CD14-positive monocyte (primary cell): ENCODE measurements around the gene MAP4K3. TPM values are rescaled to one million over a fixed set of nuclear protein-coding genes. Genes with fewer than 3 reads are reported as not detected.

Source experiments
- DNase-seq, 3 donors: peaks; one replicate each; pipeline ENCODE4 v3.0.0-alpha.2; 2011 to 2022
- H2AFZ ChIP-seq: 2 replicates; pipeline ENCODE4 v1.6.0; 2012; ENCODE audit warnings: mild to moderate bottlenecking, low read depth, low read length, inconsistent platforms; ENCODE audit not compliant: insufficient read depth, poor library complexity, severe bottlenecking
- H3K27ac ChIP-seq, 2 donors: 1 replicate in 1 of 2; 2 replicates in 1 of 2; pipeline ENCODE4 v1.5.1; 2012 to 2013; ENCODE audit warnings: low read length in 2 of 2, control low read depth in 1 of 2, inconsistent platforms in 1 of 2, low read depth in 1 of 2, mild to moderate bottlenecking in 1 of 2
- H3K27me3 ChIP-seq, 2 donors: one replicate each; pipeline versions ENCODE4 v1.6.0 to v1.6.1; 2011 to 2013; ENCODE audit warnings: low read length in 2 of 2; ENCODE audit not compliant: control insufficient read depth in 2 of 2, insufficient read depth in 2 of 2
- H3K36me3 ChIP-seq, 2 donors: replicated peaks in 1 of 2; 1 replicate in 1 of 2; 2 replicates in 1 of 2; pipeline versions ENCODE4 v1.5.1 to v1.6.1; 2012 to 2013; ENCODE audit warnings: low read length in 2 of 2, control low read depth in 1 of 2, inconsistent platforms in 1 of 2, mild to moderate bottlenecking in 1 of 2; ENCODE audit not compliant: insufficient read depth in 2 of 2, control insufficient read depth in 1 of 2
- H3K4me1 ChIP-seq, 2 donors: 1 replicate in 1 of 2; 2 replicates in 1 of 2; pipeline versions ENCODE4 v1.5.1 to v1.6.1; 2012 to 2013; ENCODE audit warnings: low read length in 2 of 2, control low read depth in 1 of 2, inconsistent platforms in 1 of 2, mild to moderate bottlenecking in 1 of 2, moderate library complexity in 1 of 2; ENCODE audit not compliant: insufficient read depth in 2 of 2, control insufficient read depth in 1 of 2
- H3K4me2 ChIP-seq: replicated peaks from 2 replicates; pipeline ENCODE3; 2012; ENCODE audit warnings: low read length, moderate library complexity, mild to moderate bottlenecking; ENCODE audit not compliant: poor library complexity, severe bottlenecking; ENCODE audit errors: extremely low read depth
- H3K4me3 ChIP-seq, 3 experiments: fragments of 200-600 bp in 1 of 3; sonication (generic) in 1 of 3; replicated peaks in 1 of 3; 1 replicate in 2 of 3; 2 replicates in 1 of 3; pipeline ENCODE4 v1.5.1; 2011 to 2013; ENCODE audit warnings: low read length in 3 of 3, mild to moderate bottlenecking in 3 of 3, control low read depth in 2 of 3, low read depth in 2 of 3, inconsistent platforms in 1 of 3, moderate library complexity in 1 of 3
- H3K79me2 ChIP-seq: 2 replicates; pipeline ENCODE4 v1.6.0; 2012; ENCODE audit warnings: mild to moderate bottlenecking, control low read depth, inconsistent platforms, low read length, moderate library complexity; ENCODE audit not compliant: insufficient read depth
- H3K9ac ChIP-seq: 2 replicates; pipeline ENCODE4 v1.6.0; 2017; ENCODE audit warnings: low read length, mild to moderate bottlenecking; ENCODE audit not compliant: insufficient read depth, poor library complexity, severe bottlenecking
- H3K9me3 ChIP-seq, 2 donors: replicated peaks in 1 of 2; 1 replicate in 1 of 2; 2 replicates in 1 of 2; pipeline versions ENCODE4 v1.5.1 to v1.6.1; 2012 to 2013; ENCODE audit warnings: low read length in 2 of 2, control low read depth in 1 of 2; ENCODE audit not compliant: control insufficient read depth in 1 of 2, insufficient read depth in 1 of 2
- H4K20me1 ChIP-seq: 2 replicates; pipeline ENCODE4 v1.6.0; 2012; ENCODE audit warnings: mild to moderate bottlenecking, low read length, control low read depth, moderate library complexity; ENCODE audit not compliant: insufficient read depth
- H3K27ac Mint-ChIP-seq, 7 donors: one replicate each; pipeline ENCODE4 v1.8.0; 2020; ENCODE audit warnings: mild to moderate bottlenecking in 7 of 7, mixed read lengths in 7 of 7, moderate library complexity in 6 of 7, inconsistent platforms in 2 of 7
- H3K27me3 Mint-ChIP-seq, 3 donors: one replicate each; pipeline ENCODE4 v1.8.0; 2021 to 2022; ENCODE audit warnings: low read depth in 3 of 3, mild to moderate bottlenecking in 3 of 3, mixed read lengths in 3 of 3, moderate library complexity in 3 of 3, inconsistent platforms in 1 of 3
- H3K36me3 Mint-ChIP-seq, 2 donors: one replicate each; pipeline ENCODE4 v1.8.0; 2020; ENCODE audit warnings: mixed read lengths in 2 of 2, inconsistent platforms in 1 of 2, mild to moderate bottlenecking in 1 of 2
- H3K4me1 Mint-ChIP-seq: one replicate; pipeline ENCODE4 v1.8.0; 2020; ENCODE audit warnings: mild to moderate bottlenecking, mixed read lengths
- H3K4me3 Mint-ChIP-seq, 2 donors: one replicate each; pipeline ENCODE4 v1.8.0; 2020; ENCODE audit warnings: mild to moderate bottlenecking in 2 of 2, mixed read lengths in 2 of 2, moderate library complexity in 1 of 2
- H3K9me3 Mint-ChIP-seq, 7 donors: one replicate each; pipeline ENCODE4 v1.8.0; 2020 to 2022; ENCODE audit warnings: mixed read lengths in 7 of 7, mild to moderate bottlenecking in 6 of 7, moderate library complexity in 6 of 7, inconsistent platforms in 2 of 7
- WGBS: methylation state at CpG from one replicate; pipeline ENCODE4 v1.1.5; 2013; ENCODE audit warnings: missing lambda C conversion rate; ENCODE audit not compliant: insufficient coverage; 5-methylcytosine and 5-hydroxymethylcytosine counted together
- intact Hi-C, 2 donors: fragments of 100-400 bp; cut with micrococcal nuclease; formaldehyde crosslinking; loops; one replicate each; pipeline versions ENCODE4 v1.15.0 to v1.15.1; 2023
- polyA plus RNA-seq, 3 donors: library from polyadenylated mRNA; depleted of rRNA in 1 of 3; unstranded in 2 of 3; stranded (reverse) in 1 of 3; fragments of 300-500 nt in 2 of 3; fragments of >200 nt in 1 of 3; fragmentation: Illumina TruSeq in 2 of 3; gene quantifications; 1 replicate in 2 of 3; 2 replicates in 1 of 3; pipeline ENCODE4 v1.2.3, GENCODE V29; 2012 to 2021
- TF ChIP-seq, protein P1 (sequence below): fragments of 200-600 bp; IDR thresholded peaks from one replicate; pipeline ENCODE4 v1.8.0; 2022; ENCODE audit warnings: antibody characterized with exemption, mild to moderate bottlenecking

MAP4K3 gene
- polyA plus RNA-seq, 3 donors: 1.0 to 8.0 (median 4.0) TPM

DNA sequence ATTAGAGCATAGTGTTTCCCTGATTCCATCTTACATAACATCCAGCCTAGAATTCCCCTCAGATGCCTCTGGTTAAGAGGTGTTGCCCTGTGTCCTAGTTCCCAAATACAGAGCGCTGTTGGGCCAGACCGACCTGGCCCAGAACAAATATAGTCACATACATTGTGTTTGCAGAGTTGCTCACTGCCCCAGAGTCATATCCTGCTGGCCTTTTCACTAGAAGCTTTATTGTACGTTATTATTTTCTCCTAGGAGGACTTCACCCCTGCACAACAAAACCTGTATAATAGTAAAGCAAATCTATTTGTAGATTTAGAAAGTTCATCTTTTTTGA is 11.1 kb upstream of the MAP4K3 start:
- Mint-ChIP-seq H3K36me3 (no peaks in the 10 kb centered on the region), H3K27me3 (peaks cover 0 to 1% (median 0%) of the 10 kb centered on the region in 3 donors), H3K4me1 (peaks cover 2% of the 10 kb centered on the region), H3K9me3 (peaks cover 0 to 19% (median 7%) of the 10 kb centered on the region in 7 donors), H3K4me3 (no peak overlapping the region), H3K27ac (no peak overlapping the region)
- no CpG with 5 or more reads among the region's 3 CpGs for WGBS
- no peak overlapping the region for H3K4me2 ChIP-seq
- no peaks in the 10 kb centered on the region for H3K4me1 ChIP-seq
- no peaks in the 10 kb centered on the region for H3K27me3 ChIP-seq
- H3K4me3 ChIP-seq: no peak overlapping the region
- TF ChIP-seq, protein P1, sequence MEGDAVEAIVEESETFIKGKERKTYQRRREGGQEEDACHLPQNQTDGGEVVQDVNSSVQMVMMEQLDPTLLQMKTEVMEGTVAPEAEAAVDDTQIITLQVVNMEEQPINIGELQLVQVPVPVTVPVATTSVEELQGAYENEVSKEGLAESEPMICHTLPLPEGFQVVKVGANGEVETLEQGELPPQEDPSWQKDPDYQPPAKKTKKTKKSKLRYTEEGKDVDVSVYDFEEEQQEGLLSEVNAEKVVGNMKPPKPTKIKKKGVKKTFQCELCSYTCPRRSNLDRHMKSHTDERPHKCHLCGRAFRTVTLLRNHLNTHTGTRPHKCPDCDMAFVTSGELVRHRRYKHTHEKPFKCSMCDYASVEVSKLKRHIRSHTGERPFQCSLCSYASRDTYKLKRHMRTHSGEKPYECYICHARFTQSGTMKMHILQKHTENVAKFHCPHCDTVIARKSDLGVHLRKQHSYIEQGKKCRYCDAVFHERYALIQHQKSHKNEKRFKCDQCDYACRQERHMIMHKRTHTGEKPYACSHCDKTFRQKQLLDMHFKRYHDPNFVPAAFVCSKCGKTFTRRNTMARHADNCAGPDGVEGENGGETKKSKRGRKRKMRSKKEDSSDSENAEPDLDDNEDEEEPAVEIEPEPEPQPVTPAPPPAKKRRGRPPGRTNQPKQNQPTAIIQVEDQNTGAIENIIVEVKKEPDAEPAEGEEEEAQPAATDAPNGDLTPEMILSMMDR: no peak
- no peaks in the 10 kb centered on the region for H3K79me2 ChIP-seq
- H3K9ac ChIP-seq: no peak overlapping the region
- DNase-seq: no peak
- H4K20me1 ChIP-seq: no peaks in the 10 kb centered on the region
- H3K36me3 ChIP-seq: no peaks in the 10 kb centered on the region
- peaks cover under 1 to 5% of the 10 kb centered on the region in 2 donors for H3K9me3 ChIP-seq
- no peak overlapping the region for H2AFZ ChIP-seq
- intact Hi-C loops: no loop called here
- H3K27ac ChIP-seq: no peak overlapping the region

DNA sequence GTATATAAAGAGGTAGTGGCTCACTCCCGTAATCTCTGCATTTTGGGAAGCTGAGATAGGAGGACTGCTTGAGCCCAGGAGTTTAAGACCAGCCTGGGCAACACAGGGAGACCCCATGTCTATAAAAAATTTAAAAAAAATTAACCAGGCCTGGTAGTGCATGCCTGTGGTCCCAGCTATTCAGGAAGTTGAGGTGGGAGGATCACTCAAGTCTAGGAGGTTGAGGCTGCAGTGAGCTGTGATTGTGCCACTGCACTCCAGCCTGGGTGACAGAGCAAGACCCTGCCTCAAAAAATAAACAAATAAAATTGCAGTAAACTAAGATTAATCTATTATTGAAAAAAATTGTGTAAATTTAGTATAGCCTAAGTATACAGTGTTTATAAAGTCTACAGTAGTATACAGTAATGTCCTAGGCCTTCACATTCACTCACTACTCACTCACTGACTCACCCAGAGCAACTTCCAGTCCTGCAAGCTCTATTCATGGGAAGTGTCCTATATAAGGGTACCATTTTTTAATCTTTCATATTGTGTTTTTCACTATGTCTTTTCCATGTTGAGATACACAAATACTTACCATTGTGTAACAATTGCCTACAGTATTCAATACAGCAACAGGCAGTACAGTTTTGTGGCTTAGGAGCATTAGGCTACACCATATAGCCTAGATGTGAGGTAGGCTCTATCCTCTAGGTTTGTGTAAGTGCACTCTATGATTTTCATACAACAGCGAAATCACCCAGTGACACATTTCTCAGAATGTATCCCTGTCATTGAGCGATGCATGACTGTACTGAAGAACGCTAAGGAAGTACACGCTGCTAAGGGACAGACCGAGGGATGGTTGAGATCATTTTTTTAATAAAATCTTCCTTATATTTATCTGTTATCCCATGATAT is 10.4 kb upstream of the MAP4K3 start:
- WGBS: no CpG with 5 or more reads among the region's 6 CpGs
- no peaks in the 10 kb centered on the region for H4K20me1 ChIP-seq
- no peak overlapping the region for H3K4me3 ChIP-seq
- Mint-ChIP-seq H3K9me3 (peaks cover 3 to 25% (median 11%) of the 10 kb centered on the region in 7 donors), H3K4me1 (peaks cover 2% of the 10 kb centered on the region), H3K4me3 (no peak overlapping the region), H3K27ac (no peak overlapping the region), H3K36me3 (peaks cover 0 to 2% of the 10 kb centered on the region in 2 donors), H3K27me3 (peaks cover 0 to 1% (median 0%) of the 10 kb centered on the region in 3 donors)
- peaks cover 4 to 5% of the 10 kb centered on the region in 2 donors for H3K9me3 ChIP-seq
- no peak overlapping the region for H3K4me2 ChIP-seq
- H3K36me3 ChIP-seq: no peaks in the 10 kb centered on the region
- H3K4me1 ChIP-seq: no peaks in the 10 kb centered on the region
- no peak overlapping the region for H3K9ac ChIP-seq
- no peaks in the 10 kb centered on the region for H3K79me2 ChIP-seq
- H3K27me3 ChIP-seq: no peaks in the 10 kb centered on the region
- intact Hi-C loops: no loop called here
- TF ChIP-seq, protein P1: no peak
- no peak for DNase-seq
- no peak overlapping the region for H3K27ac ChIP-seq
- no peak overlapping the region for H2AFZ ChIP-seq
